Spleen (tissue), 11 donors: Measurements from ENCODE around the gene CLCN6. TPM values are rescaled to one million over a fixed set of nuclear protein-coding genes. Genes with fewer than 3 reads are reported as not detected.

Experiments used
- DNase-seq: peaks from one replicate; pipeline ENCODE4 v3.0.0-alpha.2; 2020
- H3K27ac ChIP-seq, 8 donors: fragments of 200-600 bp; sonication (generic) in 7 of 8; 1 replicate in 4 of 8; 2 replicates in 4 of 8; pipeline versions ENCODE4 v1.5.0 to v1.8.0; 2016 to 2021; ENCODE audit warnings: inconsistent platforms in 4 of 8, mild to moderate bottlenecking in 4 of 8, moderate library complexity in 1 of 8
- H3K27me3 ChIP-seq, 7 donors: fragments of 200-600 bp; sonication (generic) in 6 of 7; replicated peaks in 1 of 7; 1 replicate in 4 of 7; 2 replicates in 3 of 7; pipeline versions ENCODE4 v1.5.0 to v1.8.0; 2016 to 2021; ENCODE audit warnings: inconsistent platforms in 3 of 7, mild to moderate bottlenecking in 1 of 7
- H3K36me3 ChIP-seq, 6 donors: fragments of 200-600 bp; sonication (generic) in 5 of 6; 1 replicate in 4 of 6; 2 replicates in 2 of 6; pipeline versions ENCODE4 v1.5.0 to v1.8.0; 2016 to 2021; ENCODE audit warnings: inconsistent platforms in 2 of 6
- H3K4me1 ChIP-seq, 6 donors: fragments of 200-600 bp; sonication (generic) in 5 of 6; 1 replicate in 3 of 6; 2 replicates in 3 of 6; pipeline versions ENCODE4 v1.5.0 to v1.8.0; 2016 to 2021; ENCODE audit warnings: inconsistent platforms in 3 of 6
- H3K4me3 ChIP-seq, 8 donors: fragments of 200-600 bp; sonication (generic) in 7 of 8; 1 replicate in 4 of 8; 2 replicates in 4 of 8; pipeline versions ENCODE4 v1.5.0 to v1.8.0; 2016 to 2021; ENCODE audit warnings: inconsistent platforms in 4 of 8, mild to moderate bottlenecking in 4 of 8, moderate library complexity in 2 of 8
- H3K9me3 ChIP-seq, 8 donors: fragments of 200-600 bp; sonication (generic) in 7 of 8; 1 replicate in 4 of 8; 2 replicates in 4 of 8; pipeline versions ENCODE4 v1.5.0 to v1.8.0; 2016 to 2021; ENCODE audit warnings: inconsistent platforms in 4 of 8
- POLR2A ChIP-seq, 3 donors: fragments of 450-650 bp; IDR thresholded peaks; one replicate each; pipeline ENCODE4 v1.5.1; 2017; ENCODE audit warnings: antibody characterized with exemption in 3 of 3, mild to moderate bottlenecking in 1 of 3
- POLR2AphosphoS5 ChIP-seq, 3 donors: sonication (generic); formaldehyde crosslinking; IDR thresholded peaks; one replicate each; pipeline ENCODE4 v1.5.1; 2017; ENCODE audit warnings: antibody characterized with exemption in 3 of 3
- WGBS, 5 donors: extraction: QIAGEN DNeasy Blood & Tissue Kit in 3 of 5; methylation state at CpG; one replicate each; pipeline versions ENCODE4 v1.1.5 to v1.1.7; 2013 to 2018; 5-methylcytosine and 5-hydroxymethylcytosine counted together
- intact Hi-C: fragments of 100-400 bp; cut with DNase I; formaldehyde crosslinking; loops from one replicate; pipeline ENCODE4 v1.15.0; 2023; ENCODE audit warnings: low total_unique reads
- polyA plus RNA-seq, 3 donors: library from polyadenylated mRNA; stranded (reverse); fragments of 200-250 nt; gene quantifications; one replicate each; pipeline ENCODE4 v1.2.1, GENCODE V29; 2013
- total RNA-seq, 7 donors: library from RNA; depleted of rRNA in 3 of 7; stranded (reverse); fragments of >200 nt in 3 of 7; fragmentation: NEBNext Ultra II Directional in 4 of 7; extraction: Animal tissue kit (Norgen Biotek cat#: 25700) in 4 of 7; gene quantifications; one replicate each; pipeline versions ENCODE4 v1.1.0 to v1.2.1, GENCODE V29; 2016 to 2021
- TF ChIP-seq, protein P1 (sequence below), 11 experiments: fragments of 200-600 bp in 7 of 11; fragments of 450-650 bp in 4 of 11; sonication (generic) in 4 of 11; IDR thresholded peaks in 8 of 11; conservative IDR thresholded peaks in 3 of 11; 1 replicate in 7 of 11; 2 replicates in 4 of 11; pipeline versions ENCODE4 v1.4.0 to v1.8.0; 2016 to 2021; ENCODE audit warnings: antibody characterized with exemption in 11 of 11, inconsistent platforms in 4 of 11, mild to moderate bottlenecking in 1 of 11
- donor health status: healthy with polysubstance abuse.
- donor health status: DM: no; HTN: no; CAD: no; lungs with moderate emphysema.
- donor health status: DM: no; HTN: no; CAD: no.
- donor health status: Bipolar disorder and iron deficiency.
- donor health status: healthy.
- donor health status: DM: no; HTN: no; CAD: no.
- donor health status: DM: yes; HTN: yes; CAD: no.

CLCN6 gene
- total and polyA plus RNA-seq, 10 donors: 6.3 to 34.4 (median 23.2) TPM

DNA sequence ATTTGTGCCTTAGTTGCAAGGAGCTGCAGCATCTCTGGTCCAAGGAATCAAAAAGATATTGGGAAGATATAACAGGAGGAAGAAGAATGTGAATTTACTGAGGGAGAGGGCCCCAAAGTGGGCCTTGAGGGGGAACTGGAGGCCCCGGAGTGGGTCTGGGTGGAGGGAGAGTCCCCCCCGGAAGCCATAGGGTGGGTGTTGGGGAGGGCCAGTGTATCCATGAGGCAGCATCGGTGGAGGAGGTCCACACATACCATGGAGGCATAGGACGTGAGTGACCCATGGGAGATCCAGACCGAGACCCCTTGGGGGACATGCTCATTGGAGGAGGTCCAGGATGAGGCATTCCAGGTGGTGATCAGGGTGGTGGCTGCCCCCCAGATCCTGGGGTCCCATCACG is 44.7 kb upstream of the CLCN6 start:
- intact Hi-C loops: no loop called here
- TF ChIP-seq POLR2AphosphoS5 (IDR thresholded peaks at IDR 0.05) (no peak), POLR2A (IDR thresholded peaks at IDR 0.05) (no peak)
- TF ChIP-seq, protein P1, sequence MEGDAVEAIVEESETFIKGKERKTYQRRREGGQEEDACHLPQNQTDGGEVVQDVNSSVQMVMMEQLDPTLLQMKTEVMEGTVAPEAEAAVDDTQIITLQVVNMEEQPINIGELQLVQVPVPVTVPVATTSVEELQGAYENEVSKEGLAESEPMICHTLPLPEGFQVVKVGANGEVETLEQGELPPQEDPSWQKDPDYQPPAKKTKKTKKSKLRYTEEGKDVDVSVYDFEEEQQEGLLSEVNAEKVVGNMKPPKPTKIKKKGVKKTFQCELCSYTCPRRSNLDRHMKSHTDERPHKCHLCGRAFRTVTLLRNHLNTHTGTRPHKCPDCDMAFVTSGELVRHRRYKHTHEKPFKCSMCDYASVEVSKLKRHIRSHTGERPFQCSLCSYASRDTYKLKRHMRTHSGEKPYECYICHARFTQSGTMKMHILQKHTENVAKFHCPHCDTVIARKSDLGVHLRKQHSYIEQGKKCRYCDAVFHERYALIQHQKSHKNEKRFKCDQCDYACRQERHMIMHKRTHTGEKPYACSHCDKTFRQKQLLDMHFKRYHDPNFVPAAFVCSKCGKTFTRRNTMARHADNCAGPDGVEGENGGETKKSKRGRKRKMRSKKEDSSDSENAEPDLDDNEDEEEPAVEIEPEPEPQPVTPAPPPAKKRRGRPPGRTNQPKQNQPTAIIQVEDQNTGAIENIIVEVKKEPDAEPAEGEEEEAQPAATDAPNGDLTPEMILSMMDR (IDR thresholded peaks at IDR 0.05 in 8 of 11, conservative IDR thresholded peaks at IDR 0.05 in 3 of 11): no peak
- DNase-seq: no peak
- Histone ChIP-seq H3K36me3 (no peaks in the 10 kb centered on the region), H3K4me1 (peaks cover 0 to 11% (median 9%) of the 10 kb centered on the region in 6 donors), H3K9me3 (no peaks in the 10 kb centered on the region), H3K27ac (no peak overlapping the region), H3K27me3 (peaks cover 0 to 32% (median 17%) of the 10 kb centered on the region in 7 donors), H3K4me3 (no peak overlapping the region)
- 82 to 86% (median 84%) methylated on average over 6 of the region's 6 CpGs for WGBS, 5 donors

DNA sequence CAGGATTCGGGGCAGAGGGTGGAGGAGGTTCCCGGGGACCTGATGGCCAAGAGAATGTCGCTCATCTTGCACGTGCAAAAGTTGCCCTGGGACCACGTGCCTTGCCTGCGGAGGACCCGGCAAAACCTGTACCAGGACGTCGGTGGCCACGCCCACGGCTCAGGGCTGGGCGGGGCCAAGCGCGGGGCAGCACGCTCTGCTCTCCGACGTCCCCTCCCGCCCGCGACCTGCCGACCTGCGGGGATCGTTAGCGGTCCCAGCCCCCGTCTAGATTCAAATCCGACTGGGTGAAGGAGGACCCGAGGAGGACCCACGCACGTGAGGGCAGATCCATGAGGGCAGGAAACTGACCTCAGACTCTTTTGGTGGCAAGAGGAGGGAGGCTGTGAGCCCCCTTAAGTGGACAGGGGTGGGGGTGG is 44.0 kb upstream of the CLCN6 start, which contains the start of gene C1orf167:
Gene C1orf167, plus strand, starts transcription at position 206 of the 419 bp plus-strand sequence. CDS start 2,208 bp downstream, outside the sequence.
- Histone ChIP-seq H3K9me3 (no peaks in the 10 kb centered on the region), H3K4me1 (peaks cover 0 to 11% (median 9%) of the 10 kb centered on the region in 6 donors), H3K4me3 (peak within 1 kb of the TSS in 1 of 8 donors; percentile 49), H3K27me3 (peaks cover 0 to 36% (median 17%) of the 10 kb centered on the region in 7 donors), H3K36me3 (no peaks in the 10 kb centered on the region), H3K27ac (no peak within 1 kb of the TSS)
- 4 to 20% (median 7%) methylated on average over 7 to 29 of the region's 29 CpGs for WGBS, 5 donors
- intact Hi-C loops: no loop called here
- no peak for DNase-seq
- TF ChIP-seq, protein P1 (IDR thresholded peaks at IDR 0.05 in 8 of 11, conservative IDR thresholded peaks at IDR 0.05 in 3 of 11): no peak

DNA sequence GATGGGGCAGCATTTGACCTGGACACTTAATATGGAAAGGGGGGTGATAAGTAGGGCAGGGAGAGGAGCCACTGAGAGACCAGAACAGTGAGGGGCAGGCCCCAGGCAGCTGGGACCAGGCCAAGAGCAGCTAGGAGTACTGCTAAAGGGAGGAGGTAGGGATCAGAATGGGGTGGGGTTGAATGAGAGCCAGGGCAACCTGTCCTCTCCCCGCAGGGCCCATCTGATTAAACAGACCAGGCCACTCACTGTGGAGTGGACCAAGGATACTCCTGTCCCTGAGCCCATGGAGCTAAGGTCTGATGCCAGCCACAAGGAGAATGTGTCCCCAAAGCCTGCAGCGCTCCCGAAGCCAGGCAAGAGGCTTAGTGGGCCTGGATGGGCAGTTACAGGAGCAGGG is 41.9 kb upstream of the CLCN6 start:
- Histone ChIP-seq H3K36me3 (no peaks in the 10 kb centered on the region), H3K27ac (no peak overlapping the region), H3K4me3 (no peak overlapping the region), H3K9me3 (no peaks in the 10 kb centered on the region), H3K27me3 (peaks cover 0 to 31% (median 17%) of the 10 kb centered on the region in 7 donors), H3K4me1 (peaks cover 0 to 17% (median 9%) of the 10 kb centered on the region in 6 donors)
- DNase-seq: no peak
- TF ChIP-seq, protein P1 (IDR thresholded peaks at IDR 0.05 in 8 of 11, conservative IDR thresholded peaks at IDR 0.05 in 3 of 11): no peak
- TF ChIP-seq POLR2AphosphoS5 (IDR thresholded peaks at IDR 0.05) (no peak), POLR2A (IDR thresholded peaks at IDR 0.05) (no peak)
- intact Hi-C loops: no loop called here
- WGBS, 5 donors: 80 to 100% (median 94%) methylated on average over 1 to 3 of the region's 3 CpGs

DNA sequence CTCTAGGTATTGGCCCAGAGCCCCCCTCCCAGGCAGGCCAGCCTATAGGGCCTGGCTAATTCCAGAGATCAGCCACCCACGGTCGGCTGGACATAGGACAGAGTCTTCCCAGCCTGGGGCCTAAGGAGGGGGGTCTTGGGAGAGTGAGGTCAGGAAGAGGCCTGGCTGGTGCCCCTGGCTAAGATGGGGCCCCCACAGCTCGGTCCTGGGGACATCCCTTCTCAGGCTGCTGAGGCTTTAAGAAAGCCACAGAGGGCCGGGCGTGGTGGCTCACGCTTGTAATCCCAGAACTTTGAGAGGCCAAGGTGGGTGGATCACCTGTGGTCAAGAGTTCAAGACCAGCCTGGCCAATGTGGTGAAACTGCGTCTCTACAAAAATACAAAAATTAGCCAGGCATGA is 41.5 kb upstream of the CLCN6 start:
- Histone ChIP-seq H3K4me1 (peaks cover 0 to 17% (median 9%) of the 10 kb centered on the region in 6 donors), H3K27ac (no peak overlapping the region), H3K9me3 (no peaks in the 10 kb centered on the region), H3K4me3 (no peak overlapping the region), H3K36me3 (no peaks in the 10 kb centered on the region), H3K27me3 (peaks cover 0 to 31% (median 17%) of the 10 kb centered on the region in 7 donors)
- no peak for DNase-seq
- intact Hi-C loops: no loop called here
- WGBS, 5 donors: 77 to 88% (median 83%) methylated on average over 7 of the region's 7 CpGs
- TF ChIP-seq, protein P1 (IDR thresholded peaks at IDR 0.05 in 8 of 11, conservative IDR thresholded peaks at IDR 0.05 in 3 of 11): no peak
- TF ChIP-seq POLR2AphosphoS5 (IDR thresholded peaks at IDR 0.05) (no peak), POLR2A (IDR thresholded peaks at IDR 0.05) (no peak)
